Liver (tissue), 3 donors: ENCODE measurements around the gene IGF2.
"Not testable (repeated sequence)": the region's sequence is repeated elsewhere in the genome, so short reads cannot be mapped to it uniquely, and the experiment has no call there.

ENCODE experiments used
- JUND ChIP-seq, 2 donors: IDR thresholded peaks; 2 replicates each; pipeline ENCODE4 v1.6.1; 2016; ENCODE audit warnings: antibody characterized with exemption in 2 of 2
- TF ChIP-seq, protein P1 (sequence below): fragments of 150-350 bp; IDR thresholded peaks from 2 replicates; pipeline ENCODE4 v1.5.1; 2017; ENCODE audit warnings: improper control_type of control experiment, low read depth, low read length; ENCODE audit not compliant: missing input control
- TF ChIP-seq, protein P2 (sequence below): IDR thresholded peaks from 2 replicates; pipeline ENCODE4 v1.6.1; 2016; ENCODE audit warnings: antibody characterized with exemption
- donor health status: healthy.
- donor health status: healthy.

DNA sequence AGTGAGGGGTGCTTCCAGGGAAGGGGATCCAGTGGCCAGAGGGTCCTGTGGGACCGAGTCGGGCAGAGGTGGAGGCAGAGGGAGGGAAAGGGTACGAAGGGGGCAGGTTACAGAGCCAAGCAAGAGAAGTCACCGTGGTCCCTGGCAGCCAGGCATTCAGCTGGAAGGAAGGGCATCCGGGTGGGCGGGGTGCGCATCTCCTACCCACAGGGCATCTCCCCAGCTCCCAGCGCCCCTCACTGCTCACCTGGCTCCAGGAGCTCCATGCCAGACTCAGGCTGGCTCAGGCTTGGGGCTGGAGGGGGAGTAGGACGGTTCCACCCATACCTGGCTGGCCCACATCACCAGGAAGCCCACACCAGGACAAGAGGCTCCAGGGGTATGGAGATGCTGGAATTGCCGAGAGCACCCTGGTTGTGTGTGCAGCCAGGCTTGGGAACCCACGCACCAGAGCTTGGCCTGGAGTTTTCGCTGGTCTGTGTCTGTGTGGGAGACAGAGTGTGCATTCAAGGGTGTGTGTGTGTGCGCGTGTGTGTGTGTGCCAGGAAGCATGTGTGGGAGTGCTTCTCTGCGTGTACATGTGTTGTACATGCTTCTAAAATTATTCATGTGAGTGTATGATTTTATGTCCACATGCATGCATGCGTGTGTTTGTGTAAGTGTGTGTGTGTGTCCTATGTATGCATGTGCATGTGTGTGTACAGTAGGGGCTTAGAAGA, 39.0 kb upstream of the IGF2 start:
- TF ChIP-seq, protein P1, sequence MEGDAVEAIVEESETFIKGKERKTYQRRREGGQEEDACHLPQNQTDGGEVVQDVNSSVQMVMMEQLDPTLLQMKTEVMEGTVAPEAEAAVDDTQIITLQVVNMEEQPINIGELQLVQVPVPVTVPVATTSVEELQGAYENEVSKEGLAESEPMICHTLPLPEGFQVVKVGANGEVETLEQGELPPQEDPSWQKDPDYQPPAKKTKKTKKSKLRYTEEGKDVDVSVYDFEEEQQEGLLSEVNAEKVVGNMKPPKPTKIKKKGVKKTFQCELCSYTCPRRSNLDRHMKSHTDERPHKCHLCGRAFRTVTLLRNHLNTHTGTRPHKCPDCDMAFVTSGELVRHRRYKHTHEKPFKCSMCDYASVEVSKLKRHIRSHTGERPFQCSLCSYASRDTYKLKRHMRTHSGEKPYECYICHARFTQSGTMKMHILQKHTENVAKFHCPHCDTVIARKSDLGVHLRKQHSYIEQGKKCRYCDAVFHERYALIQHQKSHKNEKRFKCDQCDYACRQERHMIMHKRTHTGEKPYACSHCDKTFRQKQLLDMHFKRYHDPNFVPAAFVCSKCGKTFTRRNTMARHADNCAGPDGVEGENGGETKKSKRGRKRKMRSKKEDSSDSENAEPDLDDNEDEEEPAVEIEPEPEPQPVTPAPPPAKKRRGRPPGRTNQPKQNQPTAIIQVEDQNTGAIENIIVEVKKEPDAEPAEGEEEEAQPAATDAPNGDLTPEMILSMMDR, result not testable (repeated sequence)
- TF ChIP-seq, protein P2, sequence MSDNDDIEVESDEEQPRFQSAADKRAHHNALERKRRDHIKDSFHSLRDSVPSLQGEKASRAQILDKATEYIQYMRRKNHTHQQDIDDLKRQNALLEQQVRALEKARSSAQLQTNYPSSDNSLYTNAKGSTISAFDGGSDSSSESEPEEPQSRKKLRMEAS, result not testable (repeated sequence)
- not testable (repeated sequence) for TF ChIP-seq JUND (IDR thresholded peaks at IDR 0.05)
